PFSK-1 (cell line): ENCODE results near the gene ITGB6.

Experiments
- FOXP2 ChIP-seq: optimal IDR thresholded peaks from 2 replicates; pipeline ENCODE3; 2011; ENCODE audit warnings: borderline replicate concordance, control low read depth, inconsistent platforms; ENCODE audit not compliant: insufficient read depth; ENCODE audit errors: extremely low read length, extremely low read depth
- POLR2AphosphoS5 ChIP-seq: IDR thresholded peaks from 2 replicates; pipeline ENCODE4 v1.6.1; 2012; ENCODE audit warnings: low read depth, mild to moderate bottlenecking, control low read depth, low read length, moderate library complexity
- REST ChIP-seq, 2 experiments: IDR thresholded peaks; 2 replicates each; pipeline versions ENCODE4 v1.6.1 to v1.8.0; 2011 to 2012; ENCODE audit warnings: low read depth in 2 of 2, low read length in 2 of 2, control low read depth in 1 of 2, inconsistent platforms in 1 of 2, mild to moderate bottlenecking in 1 of 2, moderate library complexity in 1 of 2; ENCODE audit not compliant: insufficient read depth in 1 of 2
- SIN3A ChIP-seq: IDR thresholded peaks from 2 replicates; pipeline ENCODE4 v1.6.1; 2012; ENCODE audit warnings: mild to moderate bottlenecking, low read length, moderate library complexity, borderline replicate concordance; ENCODE audit not compliant: insufficient read depth
- TAF1 ChIP-seq: IDR thresholded peaks from 2 replicates; pipeline ENCODE4 v1.6.1; 2012; ENCODE audit warnings: low read length, control low read depth, borderline replicate concordance; ENCODE audit not compliant: insufficient read depth

The ITGB6 gene

GRCh38 chr2:160063271-160063670 lies 136.8 kb downstream of the ITGB6 start:
- TF ChIP-seq POLR2AphosphoS5 (no peak), SIN3A (no peak), REST (IDR thresholded peaks at IDR 0.05; ENCODE audit: insufficient read depth in 1 of 2, low read depth in 2 of 2, low read length in 2 of 2) (no peak), FOXP2 (no peak), TAF1 (no peak)

GRCh38 chr2:160062292-160063005 lies 137.6 kb downstream of the ITGB6 start, which contains the start of gene PLA2R1:
Gene PLA2R1, minus strand, starts transcription at chr2:160062615. Its CDS starts 212 bp downstream, at chr2:160062403.
- TF ChIP-seq FOXP2 = no peak
- no peak for TF ChIP-seq SIN3A
- no peak for TF ChIP-seq POLR2AphosphoS5
- TF ChIP-seq REST (IDR thresholded peaks at IDR 0.05; ENCODE audit: insufficient read depth in 1 of 2, low read depth in 2 of 2, low read length in 2 of 2) = no peak
- TF ChIP-seq TAF1 = no peak

- no peak for TF ChIP-seq REST (IDR thresholded peaks at IDR 0.05; ENCODE audit: insufficient read depth in 1 of 2, low read depth in 2 of 2, low read length in 2 of 2)
- no peak for TF ChIP-seq FOXP2
- no peak for TF ChIP-seq POLR2AphosphoS5
- TF ChIP-seq TAF1 = no peak
- TF ChIP-seq SIN3A = no peak
Measured at GRCh38 chr2:160061944-160062291, 138.2 kb downstream of the ITGB6 start.

GRCh38 chr2:160061533-160061932 lies 138.5 kb downstream of the ITGB6 start:
- TF ChIP-seq TAF1 (no peak), SIN3A (no peak), POLR2AphosphoS5 (no peak), FOXP2 (no peak), REST (IDR thresholded peaks at IDR 0.05; ENCODE audit: insufficient read depth in 1 of 2, low read depth in 2 of 2, low read length in 2 of 2) (no peak)

GRCh38 chr2:160060297-160060696 lies 139.8 kb downstream of the ITGB6 start:
- no peak for TF ChIP-seq POLR2AphosphoS5
- TF ChIP-seq FOXP2 = no peak
- no peak for TF ChIP-seq REST (IDR thresholded peaks at IDR 0.05; ENCODE audit: insufficient read depth in 1 of 2, low read depth in 2 of 2, low read length in 2 of 2)
- TF ChIP-seq SIN3A = no peak
- TF ChIP-seq TAF1 = no peak
